Endodermal cell (in vitro differentiated cells): ENCODE results near the gene TAF11L9. TPM values are rescaled to one million over a fixed set of nuclear protein-coding genes. Genes with fewer than 3 reads are reported as not detected.

ENCODE experiments used
- total RNA-seq, 2 donors: library from RNA; stranded (reverse); fragmentation: NEBNext Ultra II Directional in 1 of 2; extraction: Animal tissue kit (Norgen Biotek cat#: 25700) in 1 of 2; gene quantifications; 2 replicates in 1 of 2; 3 replicates in 1 of 2; pipeline ENCODE4 v1.2.1, GENCODE V29; 2021

Gene TAF11L9
- total RNA-seq, 2 donors from 2014 or later: not detected

Other genes with a start within 250 kb of the TAF11L9 start
- gene TAF11L2, start 96.2 kb downstream of the TAF11L9 start, total RNA-seq: not detected
- not detected for gene TAF11L3, start 76.0 kb downstream of the TAF11L9 start, total RNA-seq
- not detected for gene TAF11L4, start 72.6 kb downstream of the TAF11L9 start, total RNA-seq
- not detected for gene TAF11L5, start 69.2 kb downstream of the TAF11L9 start, total RNA-seq
- gene TAF11L6, start 65.7 kb downstream of the TAF11L9 start, total RNA-seq: not detected
- gene TAF11L7, start 8.6 kb downstream of the TAF11L9 start, total RNA-seq: not detected
- not detected for gene TAF11L8, start 3.4 kb downstream of the TAF11L9 start, total RNA-seq
- not detected for gene TAF11L10, start 3.4 kb upstream of the TAF11L9 start, total RNA-seq
- not detected for gene TAF11L11, start 9.8 kb upstream of the TAF11L9 start, total RNA-seq
- gene TAF11L12, start 16.0 kb upstream of the TAF11L9 start, total RNA-seq: not detected
- not detected for gene TAF11L13, start 37.7 kb upstream of the TAF11L9 start, total RNA-seq
- not detected for gene TAF11L14, start 40.1 kb upstream of the TAF11L9 start, total RNA-seq